GM12872 (cell line): ENCODE data around the gene MPPED1.

Experiments
- TF ChIP-seq, protein P1 (sequence below): IDR thresholded peaks from 3 replicates; pipeline ENCODE4 v1.5.1; 2011; ENCODE audit warnings: low read depth, mild to moderate bottlenecking, low read length, moderate library complexity; ENCODE audit not compliant: insufficient read depth

The MPPED1 gene

DNA sequence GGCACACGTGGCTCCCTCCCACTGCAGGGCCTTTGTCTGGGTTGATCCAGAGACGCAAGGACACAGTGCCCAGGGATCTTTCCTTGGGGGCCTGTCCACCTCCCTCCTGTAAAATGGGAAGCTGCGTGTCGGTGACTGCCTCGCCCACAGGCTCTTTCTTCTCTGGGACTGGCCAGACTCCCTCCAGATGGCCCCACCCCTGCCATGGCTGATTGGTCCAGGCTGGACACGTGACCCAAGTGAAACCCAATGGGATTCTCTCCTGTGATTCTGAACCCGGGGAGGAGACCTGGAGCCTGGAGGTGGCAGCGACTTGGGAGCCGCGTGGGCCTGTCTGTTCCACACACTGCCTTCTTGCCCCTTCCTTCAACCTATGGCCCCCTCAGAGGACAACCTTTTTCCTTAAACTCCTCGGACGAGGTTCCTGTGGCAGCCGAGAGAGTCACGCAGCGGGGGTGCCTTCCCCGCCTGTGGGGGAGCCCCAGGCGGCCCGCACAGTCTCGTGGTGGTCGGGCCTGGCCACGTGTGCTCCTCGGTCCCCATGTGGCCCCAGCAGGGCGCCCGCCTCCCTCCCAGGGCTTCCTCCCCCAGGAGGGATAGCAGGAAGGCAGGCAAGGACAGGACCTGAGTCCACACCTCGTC lies 12.4 kb upstream of the MPPED1 start:
- TF ChIP-seq, protein P1, sequence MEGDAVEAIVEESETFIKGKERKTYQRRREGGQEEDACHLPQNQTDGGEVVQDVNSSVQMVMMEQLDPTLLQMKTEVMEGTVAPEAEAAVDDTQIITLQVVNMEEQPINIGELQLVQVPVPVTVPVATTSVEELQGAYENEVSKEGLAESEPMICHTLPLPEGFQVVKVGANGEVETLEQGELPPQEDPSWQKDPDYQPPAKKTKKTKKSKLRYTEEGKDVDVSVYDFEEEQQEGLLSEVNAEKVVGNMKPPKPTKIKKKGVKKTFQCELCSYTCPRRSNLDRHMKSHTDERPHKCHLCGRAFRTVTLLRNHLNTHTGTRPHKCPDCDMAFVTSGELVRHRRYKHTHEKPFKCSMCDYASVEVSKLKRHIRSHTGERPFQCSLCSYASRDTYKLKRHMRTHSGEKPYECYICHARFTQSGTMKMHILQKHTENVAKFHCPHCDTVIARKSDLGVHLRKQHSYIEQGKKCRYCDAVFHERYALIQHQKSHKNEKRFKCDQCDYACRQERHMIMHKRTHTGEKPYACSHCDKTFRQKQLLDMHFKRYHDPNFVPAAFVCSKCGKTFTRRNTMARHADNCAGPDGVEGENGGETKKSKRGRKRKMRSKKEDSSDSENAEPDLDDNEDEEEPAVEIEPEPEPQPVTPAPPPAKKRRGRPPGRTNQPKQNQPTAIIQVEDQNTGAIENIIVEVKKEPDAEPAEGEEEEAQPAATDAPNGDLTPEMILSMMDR = no peak

DNA sequence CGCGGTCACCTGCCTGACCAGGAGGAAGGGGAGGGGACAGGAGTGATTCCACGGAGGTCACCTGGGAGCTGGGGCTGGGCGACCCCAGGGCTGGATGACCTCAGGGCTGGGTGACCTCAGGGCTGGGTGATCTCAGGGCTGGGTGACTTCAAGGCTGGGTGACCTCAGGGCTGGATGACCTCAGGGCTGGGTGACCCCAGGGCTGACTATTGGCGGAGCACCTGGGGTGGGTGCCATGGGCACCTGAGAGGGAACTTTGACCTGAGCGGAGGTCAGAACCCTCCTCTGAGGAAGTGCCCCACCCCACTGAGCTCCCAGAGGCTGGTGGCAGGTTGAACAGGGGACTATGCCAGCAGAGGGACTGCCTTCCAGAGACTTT lies 11.8 kb upstream of the MPPED1 start:
- TF ChIP-seq, protein P1 = no peak

GRCh38 chr22:43400449-43400848 lies 11.4 kb upstream of the MPPED1 start:
- TF ChIP-seq, protein P1 = no peak

DNA sequence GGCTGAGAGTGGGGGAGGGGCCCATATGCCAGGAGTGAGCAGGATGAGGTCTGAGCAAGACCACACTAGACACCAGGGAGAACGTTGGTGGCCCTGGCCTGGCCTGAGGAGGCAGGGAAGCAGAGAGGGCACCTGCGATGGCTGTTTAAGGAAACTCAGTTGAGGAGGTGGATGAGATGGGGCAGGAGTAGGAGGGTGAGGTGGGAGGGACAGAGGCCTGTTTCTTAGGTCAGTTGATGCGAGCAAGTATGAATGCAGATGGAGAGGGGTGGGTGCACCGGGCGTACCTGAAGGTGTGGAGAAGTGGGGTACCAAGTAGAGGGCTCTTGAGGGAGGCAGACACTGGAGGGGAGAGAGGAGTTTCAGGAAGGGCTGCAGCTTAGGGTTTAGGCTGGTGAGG lies 10.6 kb upstream of the MPPED1 start:
- TF ChIP-seq, protein P1 = no peak

- TF ChIP-seq, protein P1 = no peak
These were observed 10.2 kb upstream of the MPPED1 start for GRCh38 chr22:43401661-43402060.

DNA sequence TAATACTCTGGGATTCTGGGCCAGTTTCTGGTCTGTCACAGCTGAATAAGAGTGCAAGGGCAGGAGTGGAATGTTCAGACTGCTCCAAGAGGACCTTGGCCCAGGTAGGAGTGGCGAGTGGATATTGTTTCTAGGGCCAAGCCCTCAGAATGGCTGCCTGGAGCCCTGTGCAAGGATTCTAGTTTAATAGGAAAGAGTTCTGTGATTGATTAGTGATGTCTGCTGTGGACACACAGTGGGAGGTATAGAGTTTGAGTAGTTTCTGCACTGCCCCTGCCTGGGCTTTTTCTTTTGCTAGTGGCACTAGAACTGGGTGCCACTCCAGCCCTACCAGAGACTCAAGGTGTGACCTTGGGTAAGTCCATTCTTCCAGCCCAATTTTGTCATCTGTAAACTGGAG lies 9.7 kb upstream of the MPPED1 start:
- TF ChIP-seq, protein P1 = no peak

DNA sequence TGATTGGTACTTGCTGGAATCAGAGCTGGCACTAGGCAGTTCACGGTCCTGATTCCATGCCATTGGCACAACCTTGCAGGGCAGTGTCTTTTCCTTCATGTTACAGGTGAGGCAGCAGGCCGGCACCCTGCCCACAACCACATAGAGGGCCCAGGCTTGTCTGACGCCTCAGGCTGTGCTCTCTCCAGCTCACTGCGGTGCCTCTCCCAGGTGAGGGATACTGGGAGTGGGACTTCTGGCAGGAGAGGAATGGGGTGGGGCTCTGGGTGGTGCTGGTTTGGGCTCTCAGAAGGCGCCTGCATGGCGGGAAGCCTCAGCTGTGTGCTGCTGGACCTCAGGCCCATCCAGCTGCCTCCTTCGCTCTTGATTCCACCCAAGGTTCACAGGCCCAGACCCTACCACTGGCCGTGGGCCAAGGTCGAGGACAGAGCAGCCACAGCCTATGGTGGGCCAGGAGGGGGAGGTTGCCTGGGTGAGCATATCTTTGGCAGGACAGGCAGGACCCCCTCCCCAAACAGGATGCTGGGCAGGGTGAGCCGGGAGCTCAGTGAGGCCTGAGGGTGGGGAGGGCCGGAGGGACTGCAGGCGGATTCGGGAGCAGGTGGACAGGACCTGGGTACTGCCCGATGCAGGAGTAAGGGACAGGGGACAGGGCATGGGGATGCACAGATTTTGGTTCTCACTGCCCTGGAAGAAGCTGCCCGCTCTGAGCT lies 7.0 kb upstream of the MPPED1 start:
- TF ChIP-seq, protein P1 = no peak
